Gastrocnemius medialis (tissue), 4 donors: ENCODE results near the gene SLC24A3. TPM values are rescaled to one million over a fixed set of nuclear protein-coding genes. Genes with fewer than 3 reads are reported as not detected.

Source experiments
- ATAC-seq, 2 donors: fragments of 150-250 bp; one replicate each; pipeline ENCODE4 v1.9.1; 2016
- DNase-seq, 2 donors: peaks; one replicate each; pipeline ENCODE4 v3.0.0-alpha.2; 2019
- H3K27ac ChIP-seq, 4 donors: fragments of 200-600 bp; sonication (generic); 1 replicate in 1 of 4; 2 replicates in 3 of 4; pipeline ENCODE4 v1.5.1; 2016 to 2018; ENCODE audit warnings: mild to moderate bottlenecking in 2 of 4, moderate library complexity in 1 of 4
- H3K27me3 ChIP-seq, 3 donors: fragments of 200-600 bp; sonication (generic) in 2 of 3; 1 replicate in 1 of 3; 2 replicates in 2 of 3; pipeline versions ENCODE4 v1.5.1 to v1.6.0; 2016 to 2019; ENCODE audit warnings: mild to moderate bottlenecking in 1 of 3, moderate library complexity in 1 of 3
- H3K36me3 ChIP-seq, 2 donors: fragments of 200-600 bp; sonication (generic) in 1 of 2; one replicate each; pipeline ENCODE4 v1.5.1; 2017 to 2018
- H3K4me1 ChIP-seq, 2 donors: fragments of 200-600 bp; sonication (generic) in 1 of 2; one replicate each; pipeline ENCODE4 v1.5.1; 2016 to 2017; ENCODE audit warnings: mild to moderate bottlenecking in 2 of 2
- H3K4me3 ChIP-seq, 4 donors: fragments of 200-600 bp; sonication (generic) in 3 of 4; 1 replicate in 1 of 4; 2 replicates in 3 of 4; pipeline ENCODE4 v1.5.1; 2016 to 2019; ENCODE audit warnings: mild to moderate bottlenecking in 2 of 4
- H3K9me3 ChIP-seq, 3 donors: fragments of 200-600 bp; sonication (generic) in 2 of 3; 1 replicate in 1 of 3; 2 replicates in 2 of 3; pipeline ENCODE4 v1.5.1; 2016 to 2019
- POLR2A ChIP-seq, 2 donors: fragments of 450-650 bp; IDR thresholded peaks; one replicate each; pipeline ENCODE4 v1.6.1; 2017; ENCODE audit warnings: antibody characterized with exemption in 2 of 2, mild to moderate bottlenecking in 2 of 2, moderate library complexity in 2 of 2
- in situ Hi-C, 4 donors: fragments of 200-750 bp; cut with MboI; loops; one replicate each; pipeline versions ENCODE4 v1.15.0 to v1.8.0; 2017; ENCODE audit warnings: low sequenced_read_pairs in 4 of 4
- intact Hi-C: fragments of 100-400 bp; cut with DNase I; formaldehyde crosslinking; loops from one replicate; pipeline ENCODE4 v1.15.1; 2023; ENCODE audit warnings: low total_unique reads
- total RNA-seq, 4 donors: library from RNA; depleted of rRNA; stranded (reverse); fragments of >200 nt; gene quantifications; one replicate each; pipeline versions ENCODE4 v1.1.0 to v1.2.3, GENCODE V29; 2016
- TF ChIP-seq, protein P1 (sequence below), 5 experiments: fragments of 450-650 bp in 3 of 5; fragments of 200-600 bp in 2 of 5; sonication (generic) in 2 of 5; IDR thresholded peaks in 4 of 5; conservative IDR thresholded peaks in 1 of 5; 1 replicate in 4 of 5; 2 replicates in 1 of 5; pipeline ENCODE4 v1.5.1; 2016 to 2019; ENCODE audit warnings: antibody characterized with exemption in 5 of 5, mild to moderate bottlenecking in 3 of 5, moderate library complexity in 3 of 5

Gene SLC24A3
- total RNA-seq, 4 donors from 2014 or later = 3.3 to 7.8 (median 6.7) TPM

- no peak for ATAC-seq
- TF ChIP-seq POLR2A (IDR thresholded peaks at IDR 0.05) = no peak
- TF ChIP-seq, protein P1, sequence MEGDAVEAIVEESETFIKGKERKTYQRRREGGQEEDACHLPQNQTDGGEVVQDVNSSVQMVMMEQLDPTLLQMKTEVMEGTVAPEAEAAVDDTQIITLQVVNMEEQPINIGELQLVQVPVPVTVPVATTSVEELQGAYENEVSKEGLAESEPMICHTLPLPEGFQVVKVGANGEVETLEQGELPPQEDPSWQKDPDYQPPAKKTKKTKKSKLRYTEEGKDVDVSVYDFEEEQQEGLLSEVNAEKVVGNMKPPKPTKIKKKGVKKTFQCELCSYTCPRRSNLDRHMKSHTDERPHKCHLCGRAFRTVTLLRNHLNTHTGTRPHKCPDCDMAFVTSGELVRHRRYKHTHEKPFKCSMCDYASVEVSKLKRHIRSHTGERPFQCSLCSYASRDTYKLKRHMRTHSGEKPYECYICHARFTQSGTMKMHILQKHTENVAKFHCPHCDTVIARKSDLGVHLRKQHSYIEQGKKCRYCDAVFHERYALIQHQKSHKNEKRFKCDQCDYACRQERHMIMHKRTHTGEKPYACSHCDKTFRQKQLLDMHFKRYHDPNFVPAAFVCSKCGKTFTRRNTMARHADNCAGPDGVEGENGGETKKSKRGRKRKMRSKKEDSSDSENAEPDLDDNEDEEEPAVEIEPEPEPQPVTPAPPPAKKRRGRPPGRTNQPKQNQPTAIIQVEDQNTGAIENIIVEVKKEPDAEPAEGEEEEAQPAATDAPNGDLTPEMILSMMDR (IDR thresholded peaks at IDR 0.05 in 4 of 5, conservative IDR thresholded peaks at IDR 0.05 in 1 of 5) = no peak
- intact Hi-C loops = no loop called here
- Histone ChIP-seq H3K4me1 (peaks cover 21 to 26% of the 10 kb centered on the region in 2 donors), H3K9me3 (no peaks in the 10 kb centered on the region), H3K4me3 (no peak overlapping the region), H3K36me3 (no peaks in the 10 kb centered on the region), H3K27me3 (no peaks in the 10 kb centered on the region), H3K27ac (no peak overlapping the region)
- DNase-seq = no peak
- in situ Hi-C loops = no loop called here
Observed at GRCh38 chr20:19288061-19288460, 75.6 kb downstream of the SLC24A3 start.

GRCh38 chr20:19288636-19289035, 76.2 kb downstream of the SLC24A3 start:
- Histone ChIP-seq H3K27ac (no peak overlapping the region), H3K9me3 (no peaks in the 10 kb centered on the region), H3K36me3 (no peaks in the 10 kb centered on the region), H3K4me3 (no peak overlapping the region), H3K4me1 (peaks cover 19 to 26% of the 10 kb centered on the region in 2 donors), H3K27me3 (no peaks in the 10 kb centered on the region)
- intact Hi-C loops = no loop called here
- DNase-seq (no peak), ATAC-seq (no peak)
- no peak for TF ChIP-seq POLR2A (IDR thresholded peaks at IDR 0.05)
- in situ Hi-C loops = no loop called here

GRCh38 chr20:19289451-19289850, 77.0 kb downstream of the SLC24A3 start:
- ATAC-seq = no peak
- no peaks in the 10 kb centered on the region for H3K36me3 ChIP-seq
- TF ChIP-seq POLR2A (IDR thresholded peaks at IDR 0.05) = no peak
- TF ChIP-seq, protein P1 (IDR thresholded peaks at IDR 0.05 in 4 of 5, conservative IDR thresholded peaks at IDR 0.05 in 1 of 5) = no peak
- no peaks in the 10 kb centered on the region for H3K9me3 ChIP-seq
- no peak overlapping the region for H3K27ac ChIP-seq
- H3K4me1 ChIP-seq = peaks cover 11 to 20% of the 10 kb centered on the region in 2 donors
- intact Hi-C loops = no loop called here
- no peak overlapping the region for H3K4me3 ChIP-seq
- no peaks in the 10 kb centered on the region for H3K27me3 ChIP-seq
- in situ Hi-C loops = no loop called here
- no peak for DNase-seq

- no peak for TF ChIP-seq POLR2A (IDR thresholded peaks at IDR 0.05)
- TF ChIP-seq, protein P1 (IDR thresholded peaks at IDR 0.05 in 4 of 5, conservative IDR thresholded peaks at IDR 0.05 in 1 of 5) = no peak
- ATAC-seq = peak; percentile 64 to 78
- peak in 1 of 2 donors; percentile 17 for DNase-seq
- H3K9me3 ChIP-seq = no peaks in the 10 kb centered on the region
- peaks cover 9 to 12% of the 10 kb centered on the region in 2 donors for H3K4me1 ChIP-seq
- no peaks in the 10 kb centered on the region for H3K27me3 ChIP-seq
- H3K36me3 ChIP-seq = no peaks in the 10 kb centered on the region
- no peak overlapping the region for H3K4me3 ChIP-seq
- peak overlapping the region in 2 of 4 donors; percentile 37 to 45 for H3K27ac ChIP-seq
- intact Hi-C loops (no loop called here), in situ Hi-C loops (no loop called here)
Observed at GRCh38 chr20:19291024-19291817, 78.8 kb downstream of the SLC24A3 start.

DNA sequence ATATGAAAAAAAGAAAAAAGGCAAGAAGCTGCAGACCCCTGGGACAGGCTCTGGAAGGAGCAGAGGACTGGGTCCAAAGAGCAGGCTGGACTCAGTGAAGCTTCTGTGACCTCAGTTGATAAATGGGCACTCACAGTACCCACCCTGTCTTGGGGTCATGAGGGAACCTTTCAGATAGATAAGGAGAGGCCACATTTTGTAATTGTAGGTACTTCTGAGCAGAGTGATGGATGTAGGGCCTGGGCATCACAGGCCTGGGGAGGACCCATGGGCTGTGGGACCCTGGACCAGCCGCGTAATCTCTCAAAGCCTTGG, 79.3 kb downstream of the SLC24A3 start:
- no peak for ATAC-seq
- in situ Hi-C loops = no loop called here
- intact Hi-C loops = no loop called here

More for the DNA sequence above, 79.3 kb downstream of the SLC24A3 start:
- peaks cover 9 to 12% of the 10 kb centered on the region in 2 donors for H3K4me1 ChIP-seq
- H3K4me3 ChIP-seq = no peak overlapping the region
- no peak for DNase-seq
- no peaks in the 10 kb centered on the region for H3K27me3 ChIP-seq
- no peaks in the 10 kb centered on the region for H3K9me3 ChIP-seq
- H3K27ac ChIP-seq = no peak overlapping the region
- H3K36me3 ChIP-seq = no peaks in the 10 kb centered on the region
- TF ChIP-seq POLR2A (IDR thresholded peaks at IDR 0.05) = no peak
- TF ChIP-seq, protein P1 (IDR thresholded peaks at IDR 0.05 in 4 of 5, conservative IDR thresholded peaks at IDR 0.05 in 1 of 5) = no peak
